Endothelial cell of umbilical vein (primary cell): ENCODE data around the gene MAFB. TPM values are rescaled to one million over a fixed set of nuclear protein-coding genes. Genes with fewer than 3 reads are reported as not detected.

Experiments used
- BruUV-seq: library from RNA; stranded (reverse); fragments of 400-500 nt; replicated peaks from 2 replicates; lab custom pipeline; 2021; lab: Mats Ljungman, UMichigan
- CTCF ChIA-PET: fragments of 300-600, 350-600 bp; sonication (Branson Sonifier 250); formaldehyde crosslinking; loops from one replicate; lab custom pipeline; 2021; ENCODE audit warnings: antibody characterized with exemption, inconsistent platforms; lab: Charles Lee
- POLR2A ChIA-PET: fragments of 300-600, 350-600 bp; sonication (Branson Sonifier 250); formaldehyde crosslinking; loops from one replicate; lab custom pipeline; 2021; ENCODE audit warnings: antibody characterized with exemption, inconsistent platforms; lab: Charles Lee
- DNase-seq: peaks from one replicate; pipeline ENCODE4 v3.0.0-alpha.2; 2011; ENCODE audit warnings: low read depth, low spot score
- FAIRE-seq: peaks from 2 replicates; lab custom pipeline; 2011; peaks lifted over from hg19 to GRCh38; lab: Jason Lieb, UNC
- H2AFZ ChIP-seq: 2 replicates; pipeline ENCODE4 v1.6.0; 2012; ENCODE audit warnings: low read depth, low read length, control low read depth, inconsistent platforms
- H3K27ac ChIP-seq: 2 replicates; pipeline ENCODE4 v1.5.1; 2011; ENCODE audit warnings: low read depth, mild to moderate bottlenecking, control low read depth, low read length, moderate library complexity; ENCODE audit not compliant: insufficient read depth
- H3K27me3 ChIP-seq, 2 experiments: 2 replicates each; pipeline versions ENCODE4 v1.6.0 to v1.6.1; 2011; ENCODE audit warnings: low read length in 2 of 2, mixed read lengths in 1 of 2; ENCODE audit not compliant: control insufficient read depth in 2 of 2, insufficient read depth in 2 of 2
- H3K36me3 ChIP-seq, 2 experiments: 2 replicates in 1 of 2; 3 replicates in 1 of 2; pipeline ENCODE4 v1.5.1; 2011; ENCODE audit warnings: low read length in 2 of 2, mild to moderate bottlenecking in 1 of 2, moderate library complexity in 1 of 2; ENCODE audit not compliant: control insufficient read depth in 2 of 2, insufficient read depth in 2 of 2; ENCODE audit errors: extremely low read depth in 1 of 2
- H3K4me1 ChIP-seq: 3 replicates; pipeline ENCODE4 v1.5.1; 2011; ENCODE audit warnings: mild to moderate bottlenecking, low read length; ENCODE audit not compliant: control insufficient read depth, insufficient read depth; ENCODE audit errors: extremely low read depth
- H3K4me2 ChIP-seq: 2 replicates; pipeline ENCODE4 v1.6.1; 2011; ENCODE audit warnings: low read length, control low read depth, mixed read lengths; ENCODE audit not compliant: insufficient read depth
- H3K4me3 ChIP-seq, 3 experiments: fragments of 200-600 bp in 1 of 3; sonication (generic), shearing (Covaris generic) in 1 of 3; replicated peaks in 1 of 3; 2 replicates each; pipeline ENCODE4 v1.5.1; 2011 to 2016; ENCODE audit warnings: control low read depth in 3 of 3, low read length in 3 of 3, mild to moderate bottlenecking in 2 of 3, inconsistent platforms in 1 of 3, low read depth in 1 of 3, moderate library complexity in 1 of 3; ENCODE audit not compliant: insufficient read depth in 1 of 3
- H3K79me2 ChIP-seq: 2 replicates; pipeline ENCODE4 v1.6.0; 2012; ENCODE audit warnings: low read length, inconsistent platforms; ENCODE audit not compliant: control insufficient read depth, insufficient read depth
- H3K9ac ChIP-seq: replicated peaks from 2 replicates; pipeline ENCODE3; 2011; ENCODE audit warnings: low read length, control low read depth; ENCODE audit not compliant: insufficient read depth; ENCODE audit errors: extremely low read depth
- H3K9me1 ChIP-seq: replicated peaks from 3 replicates; pipeline ENCODE4 v1.6.0; 2011; ENCODE audit warnings: mild to moderate bottlenecking, low read length; ENCODE audit not compliant: control insufficient read depth, insufficient read depth; ENCODE audit errors: extremely low read depth
- H3K9me3 ChIP-seq: replicated peaks from 2 replicates; pipeline ENCODE4 v1.5.1; 2012; ENCODE audit warnings: low read length, inconsistent platforms; ENCODE audit not compliant: control insufficient read depth, insufficient read depth
- H4K20me1 ChIP-seq: replicated peaks from 2 replicates; pipeline ENCODE3; 2011; ENCODE audit warnings: mild to moderate bottlenecking, low read length; ENCODE audit not compliant: control insufficient read depth, insufficient read depth; ENCODE audit errors: extremely low read depth
- EZH2 ChIP-seq: IDR thresholded peaks from 2 replicates; pipeline ENCODE4 v1.6.1; 2012; ENCODE audit warnings: borderline replicate concordance, low read depth, mild to moderate bottlenecking, moderate library complexity, low read length, inconsistent platforms; ENCODE audit not compliant: severe bottlenecking
- FOS ChIP-seq: IDR thresholded peaks from 2 replicates; pipeline ENCODE4 v1.6.1; 2011; ENCODE audit warnings: mild to moderate bottlenecking, low read length, moderate library complexity, borderline replicate concordance; ENCODE audit not compliant: insufficient read depth
- GATA2 ChIP-seq: IDR thresholded peaks from 2 replicates; pipeline ENCODE4 v1.7.0; 2011; ENCODE audit warnings: low read depth, mild to moderate bottlenecking, moderate library complexity, mixed read lengths, low read length; ENCODE audit not compliant: insufficient read length, insufficient read depth
- JUN ChIP-seq: IDR thresholded peaks from 2 replicates; pipeline ENCODE4 v1.6.1; 2011; ENCODE audit warnings: borderline replicate concordance, low read depth; ENCODE audit not compliant: insufficient read length, insufficient read depth
- MYC ChIP-seq: IDR thresholded peaks from one replicate; pipeline ENCODE4 v1.6.1; 2011; ENCODE audit warnings: mild to moderate bottlenecking, low read depth, low read length
- POLR2A ChIP-seq: IDR thresholded peaks from 2 replicates; pipeline ENCODE4 v1.6.1; 2012; ENCODE audit warnings: low read depth, mild to moderate bottlenecking, control low read depth, low read length
- POLR2AphosphoS5 ChIP-seq: IDR thresholded peaks from 2 replicates; pipeline ENCODE4 v1.6.1; 2012; ENCODE audit warnings: low read depth, mild to moderate bottlenecking, control low read depth, low read length, moderate library complexity; ENCODE audit not compliant: insufficient read depth
- dilution Hi-C: fragments of 300-500 bp; cut with MboI; formaldehyde crosslinking; loops from one replicate; pipeline ENCODE4 v1.15.0; 2019; ENCODE audit warnings: low sequenced_read_pairs; ENCODE audit not compliant: extremely low pct_ligation_motif_present
- intact Hi-C: fragments of 100-400 bp; cut with micrococcal nuclease; formaldehyde crosslinking; loops from one replicate; pipeline ENCODE4 v1.10.0; 2022
- polyA plus RNA-seq, 4 experiments: library from polyadenylated mRNA; depleted of rRNA in 3 of 4; stranded (reverse) in 3 of 4; unstranded in 1 of 4; fragments of >200 nt; gene quantifications; 2 replicates each; pipeline versions ENCODE4 v1.2.1 to v1.2.3, GENCODE V29; 2011 to 2012; ENCODE audit warnings: missing spikeins in 1 of 4
- total RNA-seq: library from RNA; stranded (reverse); gene quantifications from 2 replicates; pipeline ENCODE4 v1.2.3, GENCODE V29; 2021
- TF ChIP-seq, protein P1 (sequence below): IDR thresholded peaks from 2 replicates; pipeline ENCODE4 v1.6.1; 2011; ENCODE audit not compliant: insufficient read depth, insufficient read length
- TF ChIP-seq, protein P2 (sequence below), 2 donors: IDR thresholded peaks; 1 replicate in 1 of 2; 2 replicates in 1 of 2; pipeline ENCODE4 v1.5.1; 2011; ENCODE audit warnings: low read length in 2 of 2, mild to moderate bottlenecking in 2 of 2, moderate library complexity in 2 of 2, control low read depth in 1 of 2, inconsistent platforms in 1 of 2, low read depth in 1 of 2; ENCODE audit not compliant: insufficient read depth in 1 of 2; ENCODE audit errors: extremely low read depth in 1 of 2

Gene MAFB
- total and polyA plus RNA-seq, 2 donors (not counting 3 experiments of a cell fraction or from before 2014, with no cell fraction given), result 1.8 to 3.4 TPM

DNA sequence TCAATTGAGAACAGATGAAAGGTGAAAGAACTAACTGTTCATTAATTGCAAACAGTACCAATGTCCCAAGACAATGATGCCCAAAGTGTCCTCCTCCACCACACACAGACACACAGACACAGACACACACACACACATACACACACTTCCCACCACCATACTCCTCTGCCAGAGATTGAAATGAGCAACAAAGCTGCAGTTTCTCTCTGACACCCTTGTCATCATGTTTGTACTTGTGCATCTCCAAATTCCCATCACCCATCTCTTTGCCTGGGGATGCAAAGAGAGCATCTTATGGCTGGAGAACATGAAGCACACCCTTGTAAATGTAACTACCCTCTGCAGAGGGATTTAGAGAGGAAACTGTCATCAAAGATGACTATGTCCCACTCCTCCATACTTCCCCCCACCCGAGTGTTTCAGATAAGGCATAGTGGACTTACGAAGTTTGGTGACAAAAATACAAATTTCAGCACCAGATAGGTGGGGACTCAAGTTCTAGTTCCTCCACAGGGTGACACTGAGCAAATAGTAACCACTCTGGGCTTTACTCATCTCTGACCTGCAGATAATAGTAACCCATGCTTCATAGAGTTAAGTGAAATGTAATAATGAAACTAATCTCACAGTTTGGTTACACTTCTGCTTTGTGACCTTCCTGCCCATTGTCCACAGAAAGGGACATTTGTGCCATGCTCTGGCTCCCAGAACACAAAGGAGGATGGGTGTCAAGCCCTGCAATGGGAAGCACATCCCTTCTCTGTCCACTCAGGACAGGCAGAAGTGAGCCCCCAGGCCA is 8.7 kb downstream of the MAFB start:
- Histone ChIP-seq H3K9me1 (no peaks in the 10 kb centered on the region), H3K9ac (no peak overlapping the region), H3K27me3 (peaks cover 6 to 13% of the 10 kb centered on the region in 2 experiments), H3K79me2 (no peaks in the 10 kb centered on the region), H4K20me1 (no peaks in the 10 kb centered on the region), H3K36me3 (no peaks in the 10 kb centered on the region), H3K4me3 (no peak overlapping the region), H3K9me3 (no peaks in the 10 kb centered on the region), H3K27ac (no peak overlapping the region), H3K4me1 (peaks cover 5% of the 10 kb centered on the region), H3K4me2 (no peak overlapping the region), H2AFZ (no peak overlapping the region)
- intact Hi-C loops, result loop anchor here (10.0 kb wide), 1 partner anchor 1106 kb away; no protein-coding TSS in a partner anchor
- ChIA-PET POLR2A (no interaction called here), CTCF (interaction anchor here (1.6 kb wide), 1 partner anchor 9 kb away, joined by 7 read pairs; the partner anchor contains the start of gene MAFB)
- dilution Hi-C loops, result no loop called here
- BruUV-seq, result no TSS peak
- no peak for DNase-seq
- TF ChIP-seq EZH2 (no peak), MYC (no peak), POLR2AphosphoS5 (no peak), POLR2A (no peak), GATA2 (no peak), FOS (no peak), JUN (no peak)
- TF ChIP-seq, protein P1, sequence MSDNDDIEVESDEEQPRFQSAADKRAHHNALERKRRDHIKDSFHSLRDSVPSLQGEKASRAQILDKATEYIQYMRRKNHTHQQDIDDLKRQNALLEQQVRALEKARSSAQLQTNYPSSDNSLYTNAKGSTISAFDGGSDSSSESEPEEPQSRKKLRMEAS, result no peak
- TF ChIP-seq, protein P2, sequence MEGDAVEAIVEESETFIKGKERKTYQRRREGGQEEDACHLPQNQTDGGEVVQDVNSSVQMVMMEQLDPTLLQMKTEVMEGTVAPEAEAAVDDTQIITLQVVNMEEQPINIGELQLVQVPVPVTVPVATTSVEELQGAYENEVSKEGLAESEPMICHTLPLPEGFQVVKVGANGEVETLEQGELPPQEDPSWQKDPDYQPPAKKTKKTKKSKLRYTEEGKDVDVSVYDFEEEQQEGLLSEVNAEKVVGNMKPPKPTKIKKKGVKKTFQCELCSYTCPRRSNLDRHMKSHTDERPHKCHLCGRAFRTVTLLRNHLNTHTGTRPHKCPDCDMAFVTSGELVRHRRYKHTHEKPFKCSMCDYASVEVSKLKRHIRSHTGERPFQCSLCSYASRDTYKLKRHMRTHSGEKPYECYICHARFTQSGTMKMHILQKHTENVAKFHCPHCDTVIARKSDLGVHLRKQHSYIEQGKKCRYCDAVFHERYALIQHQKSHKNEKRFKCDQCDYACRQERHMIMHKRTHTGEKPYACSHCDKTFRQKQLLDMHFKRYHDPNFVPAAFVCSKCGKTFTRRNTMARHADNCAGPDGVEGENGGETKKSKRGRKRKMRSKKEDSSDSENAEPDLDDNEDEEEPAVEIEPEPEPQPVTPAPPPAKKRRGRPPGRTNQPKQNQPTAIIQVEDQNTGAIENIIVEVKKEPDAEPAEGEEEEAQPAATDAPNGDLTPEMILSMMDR (IDR thresholded peaks at IDR 0.05; ENCODE audit: extremely low read depth in 1 of 2, insufficient read depth in 1 of 2, low read depth in 1 of 2, low read length in 2 of 2), result no peak
- no peak for FAIRE-seq
